ENCODE measurements around the gene DHX38. TPM values are rescaled to one million over a fixed set of nuclear protein-coding genes. Genes with fewer than 3 reads are reported as not detected.

Gene DHX38
- total and polyA plus RNA-seq, 2 of the 13 experiments (the other 11 are each of a cell fraction or from before 2014, with no cell fraction given), result 54.4 to 85.9 TPM

GRCh38 chr16:72092832-72093447 is 707 bp upstream of the DHX38 start:
- Histone ChIP-seq H3K36me3 (replicated peaks in 1 of 2; ENCODE audit: control insufficient read depth in 1 of 2, insufficient read depth in 2 of 2, low read length in 2 of 2) (peaks cover 21 to 48% of the 10 kb centered on the region in 2 experiments), H2AFZ (ENCODE audit: low read length) (no peak overlapping the region), H3K27ac (ENCODE audit: extremely low read length, insufficient read depth, low read length) (peak overlapping the region; percentile 88), H3K9me3 (ENCODE audit: low read length) (no peaks in the 10 kb centered on the region), H4K20me1 (ENCODE audit: insufficient read depth, low read length) (no peaks in the 10 kb centered on the region; the same call in none of the 2 replicates), H3K4me2 (ENCODE audit: low read depth, low read length) (peak overlapping the region; percentile 91), H3K9ac (ENCODE audit: insufficient read depth, low read depth, low read length) (peak overlapping the region; percentile 92), H3K27me3 (ENCODE audit: control insufficient read depth in 1 of 2, insufficient read depth in 2 of 2, low read length in 2 of 2) (peaks cover 0 to 4% of the 10 kb centered on the region in 2 experiments; a peak in 1 of 5 replicates), H3K4me1 (ENCODE audit: insufficient read depth, low read length) (peaks cover 54% of the 10 kb centered on the region), H3K4me3 (replicated peaks in 1 of 3; ENCODE audit: insufficient read depth in 1 of 3, low read depth in 2 of 3, low read length in 3 of 3) (peak overlapping the region; percentile 98 to 100 (median 98)), H3K79me2 (ENCODE audit: insufficient read depth, low read length) (peaks cover 75% of the 10 kb centered on the region)
- TSS peak; percentile 49 for BruUV-seq (replicated peaks)
- peak; percentile 63 for DNase-seq (ENCODE audit: low spot score)
- intact Hi-C loops (cut with micrococcal nuclease; ENCODE audit: unreplicated experiment) (loop anchor here (1.0 kb wide), 4 partner anchors 11 to 198 kb away; partner anchors contain the start of genes DHODH and IST1), in situ Hi-C loops (cut with HindIII; ENCODE audit: extremely low pct_ligation_motif_present, low pct_unique_long_range_greater_than_20kb) (no loop called here)
- WGBS (ENCODE audit: low lambda C conversion rate), result 1% methylated on average over 22 of the region's 22 CpGs
- POLR2A ChIA-PET, result interaction anchor here (0.6 to 4.7 kb wide), 22 partner anchors 9 to 284 kb away, joined by 3 to 51 read pairs (median 5); partner anchors contain the start of genes AP1G1, HP, HPR and IST1
- no peak for FAIRE-seq
- peak; percentile 49 for ATAC-seq
- CTCF ChIA-PET (ENCODE audit: low intra/inter-chr PET ratio, low total read pairs), result interaction anchor here (0.8 kb wide), 1 partner anchor 26 kb away, joined by 3 read pairs; no protein-coding TSS in a partner anchor
- TF ChIP-seq NFYB (CRISPR knock-in tag; IDR thresholded peaks at IDR 0.05), result peak; percentile 65
- TF ChIP-seq ATF3 (CRISPR knock-in tag; IDR thresholded peaks at IDR 0.05), result 0 out of 2 replicates have a peak, but pooled peaks have one; percentile 3
- TF ChIP-seq NR2F2 (IDR thresholded peaks at IDR 0.05; ENCODE audit: borderline replicate concordance, low read depth), result 0 out of 2 replicates have a peak, but pooled peaks have one; percentile 16
- TF ChIP-seq SP2 (CRISPR knock-in tag; IDR thresholded peaks at IDR 0.05), result peak; percentile 65
- TF ChIP-seq NFYC (CRISPR knock-in tag; IDR thresholded peaks at IDR 0.05), result peak; percentile 76
- TF ChIP-seq BRCA1 (CRISPR knock-in tag; IDR thresholded peaks at IDR 0.05), result 0 out of 2 replicates have a peak, but pooled peaks have one; percentile 14
- TF ChIP-seq KDM1A (CRISPR knock-in tag; IDR thresholded peaks at IDR 0.05), result no peak
- TF ChIP-seq ZNF713 (CRISPR knock-in tag; IDR thresholded peaks at IDR 0.05), result no peak
- peak; percentile 94; the same call in 1 of the 2 replicates for TF ChIP-seq RARG (CRISPR knock-in tag; IDR thresholded peaks at IDR 0.05; ENCODE audit: low read depth)
- peak; percentile 35; the same call in 1 of the 2 replicates for TF ChIP-seq ZNF556 (CRISPR knock-in tag; IDR thresholded peaks at IDR 0.05; ENCODE audit: borderline replicate concordance)
- TF ChIP-seq PAWR (CRISPR knock-in tag; IDR thresholded peaks at IDR 0.05; ENCODE audit: borderline replicate concordance), result no peak
- TF ChIP-seq, protein P1, sequence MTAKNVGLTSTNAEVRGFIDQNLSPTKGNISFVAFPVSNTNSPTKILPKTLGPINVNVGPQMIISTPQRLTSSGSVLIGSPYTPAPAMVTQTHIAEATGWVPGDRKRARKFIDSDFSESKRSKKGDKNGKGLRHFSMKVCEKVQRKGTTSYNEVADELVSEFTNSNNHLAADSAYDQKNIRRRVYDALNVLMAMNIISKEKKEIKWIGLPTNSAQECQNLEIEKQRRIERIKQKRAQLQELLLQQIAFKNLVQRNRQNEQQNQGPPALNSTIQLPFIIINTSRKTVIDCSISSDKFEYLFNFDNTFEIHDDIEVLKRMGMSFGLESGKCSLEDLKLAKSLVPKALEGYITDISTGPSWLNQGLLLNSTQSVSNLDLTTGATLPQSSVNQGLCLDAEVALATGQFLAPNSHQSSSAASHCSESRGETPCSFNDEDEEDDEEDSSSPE (CRISPR knock-in tag; IDR thresholded peaks at IDR 0.05), result 0 out of 2 replicates have a peak, but pooled peaks have one; percentile 37
- peak; percentile 62; the same call in 1 of the 2 replicates for TF ChIP-seq PBX2 (CRISPR knock-in tag; IDR thresholded peaks at IDR 0.05)
- 0 out of 2 replicates have a peak, but pooled peaks have one; percentile 6 for TF ChIP-seq ZKSCAN8 (CRISPR knock-in tag; IDR thresholded peaks at IDR 0.05; ENCODE audit: borderline replicate concordance)
- TF ChIP-seq ZBTB33 (CRISPR knock-in tag; IDR thresholded peaks at IDR 0.05), result 0 out of 2 replicates have a peak, but pooled peaks have one; percentile 3
- peak; percentile 77; the same call in 1 of the 2 replicates for TF ChIP-seq ZMYM2 (CRISPR knock-in tag; IDR thresholded peaks at IDR 0.05)
- TF ChIP-seq MEF2D (CRISPR knock-in tag; IDR thresholded peaks at IDR 0.05), result 0 out of 2 replicates have a peak, but pooled peaks have one; percentile 19
- TF ChIP-seq, protein P2, sequence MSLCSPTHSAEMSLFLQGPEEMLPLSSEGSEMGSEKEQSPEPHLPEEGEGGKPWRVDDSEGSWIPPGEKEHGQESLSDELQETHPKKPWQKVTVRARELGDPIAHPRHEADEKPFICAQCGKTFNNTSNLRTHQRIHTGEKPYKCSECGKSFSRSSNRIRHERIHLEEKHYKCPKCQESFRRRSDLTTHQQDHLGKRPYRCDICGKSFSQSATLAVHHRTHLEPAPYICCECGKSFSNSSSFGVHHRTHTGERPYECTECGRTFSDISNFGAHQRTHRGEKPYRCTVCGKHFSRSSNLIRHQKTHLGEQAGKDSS (CRISPR knock-in tag; IDR thresholded peaks at IDR 0.05; ENCODE audit: borderline replicate concordance, low read depth), result peak; percentile 26; the same call in 1 of the 2 replicates
- TF ChIP-seq SMAD3 (CRISPR knock-in tag; IDR thresholded peaks at IDR 0.05), result 0 out of 2 replicates have a peak, but pooled peaks have one; percentile 3
